ENCODE results near the gene PAQR7. TPM values are rescaled to one million over a fixed set of nuclear protein-coding genes. Genes with fewer than 3 reads are reported as not detected.

Gene PAQR7
- polyA plus RNA-seq, 3 donors from 2014 or later, result 0.32 to 0.35 TPM; not detected in 1

Other genes starting within 250 kb of the PAQR7 start
- 1 to 10 TPM in 1 of 3 donors, under 1 TPM in 2; 0.79 to 1.6 (median 0.90) TPM for gene SELENON, start 75.5 kb downstream of the PAQR7 start, polyA plus RNA-seq
- gene MTFR1L, start 55.8 kb downstream of the PAQR7 start, polyA plus RNA-seq, result 10 to 100 TPM; 36.0 to 66.5 (median 43.5) TPM
- under 1 TPM in 2 of 3 donors, not detected in 1; 0.31 to 0.37 TPM for gene AUNIP, start 16.3 kb downstream of the PAQR7 start, polyA plus RNA-seq
- 100 to 1,000 TPM; 135 to 156 (median 138) TPM for gene STMN1, start 30.7 kb upstream of the PAQR7 start, polyA plus RNA-seq
- gene PAFAH2, start 122.4 kb upstream of the PAQR7 start, polyA plus RNA-seq, result 10 to 100 TPM; 35.6 to 65.0 (median 37.9) TPM
- not detected for gene EXTL1, start 146.1 kb upstream of the PAQR7 start, polyA plus RNA-seq
- gene SLC30A2, start 170.4 kb upstream of the PAQR7 start, polyA plus RNA-seq, result not detected
- under 1 TPM in 1 of 3 donors, not detected in 2; 0.14 TPM for gene TRIM63, start 191.9 kb upstream of the PAQR7 start, polyA plus RNA-seq
- 1 to 10 TPM in 2 of 3 donors, under 1 TPM in 1; 0.89 to 3.3 (median 2.3) TPM for gene PDIK1L, start 236.1 kb upstream of the PAQR7 start, polyA plus RNA-seq

Measured in immature natural killer cell (primary cell).